Activated CD4-positive, CD25-positive, alpha-beta regulatory T cell treated with anti-CD3 and anti-CD28 coated beads, Interleukin-2, amount 50 U/mL, for 16 hours (primary cell): ENCODE data around the gene CD200.

Experiments
- DNase-seq: peaks from one replicate; pipeline ENCODE4 v3.0.0-alpha.2; 2020; ENCODE audit warnings: low read depth, low spot score

CD200 gene

GRCh38 chr3:112333002-112333380, at the start of gene CD200:
TSS of gene CD200 (plus strand) at chr3:112333156. CDS start at chr3:112333213, 57 bp downstream.
- DNase-seq, result no peak

- DNase-seq, result no peak
Measured at GRCh38 chr3:112289011-112289410, 43.9 kb upstream of the CD200 start.

- peak; percentile 16 for DNase-seq
Measured at GRCh38 chr3:112293368-112294321, 39.3 kb upstream of the CD200 start, which contains the start of gene SLC9C1. TSS of gene SLC9C1 (minus strand) at chr3:112294216. CDS start at chr3:112286791, 7,425 bp downstream.

- DNase-seq, result no peak
Measured at GRCh38 chr3:112297714-112298113, 35.2 kb upstream of the CD200 start.

- DNase-seq, result no peak
Measured at GRCh38 chr3:112298781-112299180, 34.2 kb upstream of the CD200 start.

- DNase-seq, result no peak
Measured at GRCh38 chr3:112302150-112302830, 30.7 kb upstream of the CD200 start.

GRCh38 chr3:112302881-112303763, 29.8 kb upstream of the CD200 start:
- DNase-seq, result no peak

- no peak for DNase-seq
Measured at GRCh38 chr3:112303764-112304325, 29.1 kb upstream of the CD200 start.

GRCh38 chr3:112304611-112305010, 28.3 kb upstream of the CD200 start:
- DNase-seq, result no peak

GRCh38 chr3:112306825-112307224, 26.1 kb upstream of the CD200 start:
- no peak for DNase-seq

- no peak for DNase-seq
Measured at GRCh38 chr3:112307557-112307956, 25.4 kb upstream of the CD200 start.

- no peak for DNase-seq
Measured at GRCh38 chr3:112308151-112308911, 24.6 kb upstream of the CD200 start.

GRCh38 chr3:112314649-112315048, 18.3 kb upstream of the CD200 start:
- DNase-seq, result no peak

- DNase-seq, result no peak
Measured at GRCh38 chr3:112315791-112316190, 17.2 kb upstream of the CD200 start.

GRCh38 chr3:112319516-112320276, 13.3 kb upstream of the CD200 start:
- DNase-seq, result no peak

GRCh38 chr3:112320691-112321090, 12.3 kb upstream of the CD200 start:
- DNase-seq, result no peak

- DNase-seq, result no peak
Measured at GRCh38 chr3:112321867-112322652, 10.9 kb upstream of the CD200 start.

- no peak for DNase-seq
Measured at GRCh38 chr3:112327371-112327951, 5.5 kb upstream of the CD200 start.

- DNase-seq, result no peak
Measured at GRCh38 chr3:112331851-112332250, 1.1 kb upstream of the CD200 start.
